Uterus (tissue), 2 donors: Measurements from ENCODE around the gene BMPR2.

Experiments used
- CTCF ChIP-seq, 4 experiments: fragments of 200-600 bp in 2 of 4; fragments of 450-650 bp in 2 of 4; sonication (generic) in 2 of 4; IDR thresholded peaks; one replicate each; pipeline ENCODE4 v1.5.1; 2016 to 2019; ENCODE audit warnings: antibody characterized with exemption in 4 of 4, mild to moderate bottlenecking in 2 of 4, moderate library complexity in 1 of 4
- POLR2A ChIP-seq, 2 donors: fragments of 450-650 bp; IDR thresholded peaks; one replicate each; pipeline ENCODE4 v1.6.1; 2016; ENCODE audit warnings: antibody characterized with exemption in 2 of 2, mild to moderate bottlenecking in 1 of 2, moderate library complexity in 1 of 2

DNA sequence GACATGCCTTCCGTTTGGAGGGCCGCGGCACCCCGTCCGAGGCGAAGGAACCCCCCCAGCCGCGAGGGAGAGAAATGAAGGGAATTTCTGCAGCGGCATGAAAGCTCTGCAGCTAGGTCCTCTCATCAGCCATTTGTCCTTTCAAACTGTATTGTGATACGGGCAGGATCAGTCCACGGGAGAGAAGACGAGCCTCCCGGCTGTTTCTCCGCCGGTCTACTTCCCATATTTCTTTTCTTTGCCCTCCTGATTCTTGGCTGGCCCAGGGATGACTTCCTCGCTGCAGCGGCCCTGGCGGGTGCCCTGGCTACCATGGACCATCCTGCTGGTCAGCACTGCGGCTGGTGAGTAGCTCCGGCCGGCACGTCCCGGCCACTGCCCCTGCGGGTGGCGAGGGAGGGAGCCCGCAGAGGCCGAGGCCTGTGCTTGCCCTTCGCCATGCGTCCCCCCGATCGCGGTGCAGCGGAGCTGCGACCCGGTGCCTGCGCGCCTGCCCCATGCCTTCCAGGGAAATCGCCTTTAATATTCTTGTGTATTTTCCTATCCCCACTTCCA is 1.2 kb downstream of the BMPR2 start:
- TF ChIP-seq CTCF (IDR thresholded peaks at IDR 0.05) (no peak), POLR2A (IDR thresholded peaks at IDR 0.05) (no peak)
